Osteoblast (primary cell): ENCODE measurements around the gene GRB10. TPM values are rescaled to one million over a fixed set of nuclear protein-coding genes. Genes with fewer than 3 reads are reported as not detected.

ENCODE experiments used
- DNase-seq: peaks from one replicate; pipeline ENCODE4 v3.0.0; 2011; ENCODE audit warnings: low spot score, mixed read lengths; ENCODE audit not compliant: insufficient read length; ENCODE audit errors: missing footprints
- H2AFZ ChIP-seq: 2 replicates; pipeline ENCODE4 v1.6.0; 2011; ENCODE audit warnings: mild to moderate bottlenecking, low read length
- H3K27ac ChIP-seq: 2 replicates; pipeline ENCODE4 v1.5.1; 2011; ENCODE audit warnings: mild to moderate bottlenecking, low read depth, low read length, moderate library complexity
- H3K27me3 ChIP-seq: 2 replicates; pipeline ENCODE4 v1.6.0; 2012; ENCODE audit warnings: mild to moderate bottlenecking, control low read depth, inconsistent platforms, low read length, moderate library complexity; ENCODE audit not compliant: insufficient read depth
- H3K36me3 ChIP-seq: 2 replicates; pipeline ENCODE4 v1.5.1; 2011; ENCODE audit warnings: mild to moderate bottlenecking, low read length, control low read depth, moderate library complexity; ENCODE audit not compliant: insufficient read depth
- H3K4me1 ChIP-seq: 2 replicates; pipeline ENCODE4 v1.5.1; 2011; ENCODE audit warnings: mild to moderate bottlenecking, low read length, control low read depth, moderate library complexity; ENCODE audit not compliant: insufficient read depth
- H3K4me2 ChIP-seq: 2 replicates; pipeline ENCODE4 v1.6.0; 2011; ENCODE audit warnings: mild to moderate bottlenecking, low read length; ENCODE audit not compliant: insufficient read depth
- H3K4me3 ChIP-seq: fragments of 200-600 bp; sonication (generic); 3 replicates; pipeline ENCODE4 v1.5.1; 2012; ENCODE audit warnings: mild to moderate bottlenecking, low read length, inconsistent platforms; ENCODE audit not compliant: insufficient read depth
- H3K79me2 ChIP-seq: 2 replicates; pipeline ENCODE4 v1.6.0; 2012; ENCODE audit warnings: mild to moderate bottlenecking, low read length, control low read depth, inconsistent platforms; ENCODE audit not compliant: insufficient read depth
- H3K9me3 ChIP-seq: 2 replicates; pipeline ENCODE4 v1.5.1; 2011; ENCODE audit warnings: low read depth, low read length, control low read depth
- H4K20me1 ChIP-seq: 2 replicates; pipeline ENCODE4 v1.6.0; 2012; ENCODE audit warnings: mild to moderate bottlenecking, low read length, control low read depth; ENCODE audit not compliant: insufficient read depth
- CTCF ChIP-seq: IDR thresholded peaks from 2 replicates; pipeline ENCODE4 v1.5.1; 2011; ENCODE audit warnings: mild to moderate bottlenecking, low read depth, low read length, moderate library complexity; ENCODE audit errors: extremely low read depth
- total RNA-seq: library from RNA; depleted of rRNA; stranded (reverse); fragments of >200 nt; gene quantifications from 2 replicates; pipeline ENCODE4 v1.2.3, GENCODE V29; 2012

GRB10 gene
- total RNA-seq, 1 donor, result 62.6 TPM

GRCh38 chr7:50632561-50633413 lies 149.9 kb downstream of the GRB10 start:
- peak; percentile 90 for TF ChIP-seq CTCF
- no peak overlapping the region for H3K4me3 ChIP-seq

GRCh38 chr7:50631639-50632038 lies 151.1 kb downstream of the GRB10 start:
- peaks cover 35% of the 10 kb centered on the region for H4K20me1 ChIP-seq
- no peaks in the 10 kb centered on the region for H3K9me3 ChIP-seq
- peaks cover 57% of the 10 kb centered on the region for H3K79me2 ChIP-seq
- DNase-seq, result no peak
- no peaks in the 10 kb centered on the region for H3K36me3 ChIP-seq
- H2AFZ ChIP-seq, result no peak overlapping the region
- no peak for TF ChIP-seq CTCF
- H3K27ac ChIP-seq, result no peak overlapping the region
- no peaks in the 10 kb centered on the region for H3K4me1 ChIP-seq
- no peaks in the 10 kb centered on the region for H3K27me3 ChIP-seq
- H3K4me2 ChIP-seq, result no peak overlapping the region
- no peak overlapping the region for H3K4me3 ChIP-seq

More at GRCh38 chr7:50632561-50633413, 149.9 kb downstream of the GRB10 start:
- no peaks in the 10 kb centered on the region for H3K27me3 ChIP-seq
- peaks cover 65% of the 10 kb centered on the region for H3K79me2 ChIP-seq
- DNase-seq, result peak; percentile 87
- no peak overlapping the region for H3K27ac ChIP-seq
- H2AFZ ChIP-seq, result no peak overlapping the region
- no peaks in the 10 kb centered on the region for H3K4me1 ChIP-seq
- no peaks in the 10 kb centered on the region for H3K9me3 ChIP-seq
- H3K4me2 ChIP-seq, result no peak overlapping the region
- peaks cover 35% of the 10 kb centered on the region for H4K20me1 ChIP-seq
- H3K36me3 ChIP-seq, result no peaks in the 10 kb centered on the region

- DNase-seq, result no peak
- Histone ChIP-seq H3K4me1 (no peaks in the 10 kb centered on the region), H3K27ac (no peak overlapping the region), H2AFZ (no peak overlapping the region), H3K79me2 (peaks cover 51% of the 10 kb centered on the region), H3K27me3 (no peaks in the 10 kb centered on the region), H3K9me3 (no peaks in the 10 kb centered on the region), H3K36me3 (no peaks in the 10 kb centered on the region), H4K20me1 (peaks cover 33% of the 10 kb centered on the region), H3K4me3 (no peak overlapping the region), H3K4me2 (no peak overlapping the region)
- TF ChIP-seq CTCF, result no peak
Observed at GRCh38 chr7:50631100-50631499, 151.6 kb downstream of the GRB10 start.

GRCh38 chr7:50629238-50629901 lies 153.3 kb downstream of the GRB10 start:
- H3K36me3 ChIP-seq, result no peaks in the 10 kb centered on the region
- peaks cover 39% of the 10 kb centered on the region for H3K79me2 ChIP-seq
- H3K27ac ChIP-seq, result no peak overlapping the region
- H3K27me3 ChIP-seq, result no peaks in the 10 kb centered on the region
- peaks cover 29% of the 10 kb centered on the region for H4K20me1 ChIP-seq
- no peaks in the 10 kb centered on the region for H3K4me1 ChIP-seq
- TF ChIP-seq CTCF, result no peak
- no peak overlapping the region for H3K4me2 ChIP-seq
- no peak overlapping the region for H2AFZ ChIP-seq
- H3K4me3 ChIP-seq, result no peak overlapping the region
- no peak for DNase-seq
- H3K9me3 ChIP-seq, result no peaks in the 10 kb centered on the region
